SK-N-SH (cell line): ENCODE data around the gene STT3A. TPM values are rescaled to one million over a fixed set of nuclear protein-coding genes. Genes with fewer than 3 reads are reported as not detected.

Experiments
- EP300 ChIP-seq, 2 experiments: IDR thresholded peaks; 2 replicates each; pipeline versions ENCODE4 v1.4.0 to v1.6.1; 2012; ENCODE audit warnings: borderline replicate concordance in 1 of 2, low read depth in 1 of 2, low read length in 1 of 2
- EZH2phosphoT487 ChIP-seq: fragments of 200-600 bp; sonication (generic); IDR thresholded peaks from 2 replicates; pipeline ENCODE4 v1.6.1; 2017; ENCODE audit warnings: low read depth, mixed run types, mild to moderate bottlenecking, antibody characterized with exemption, moderate library complexity, borderline replicate concordance
- FOXM1 ChIP-seq: IDR thresholded peaks from 2 replicates; pipeline ENCODE4 v1.4.0; 2012; ENCODE audit warnings: low read depth, mild to moderate bottlenecking
- GABPA ChIP-seq: IDR thresholded peaks from 2 replicates; pipeline ENCODE4 v1.4.0; 2012; ENCODE audit warnings: low read depth, mild to moderate bottlenecking
- GATA2 ChIP-seq: sonication (generic); formaldehyde crosslinking; IDR thresholded peaks from 2 replicates; pipeline ENCODE4 v1.5.0; 2020; ENCODE audit warnings: mild to moderate bottlenecking, missing genetic modification reagents
- IRF3 ChIP-seq: fragments of 150-350 bp; IDR thresholded peaks from 2 replicates; pipeline ENCODE4 v1.6.1; 2016; ENCODE audit warnings: mild to moderate bottlenecking, low read depth, low read length
- NRF1 ChIP-seq: IDR thresholded peaks from 2 replicates; pipeline ENCODE4 v1.6.1; 2012; ENCODE audit warnings: low read depth, mild to moderate bottlenecking, low read length
- PBX3 ChIP-seq: IDR thresholded peaks from 2 replicates; pipeline ENCODE4; 2012
- POLR2AphosphoS5 ChIP-seq: IDR thresholded peaks from 2 replicates; pipeline ENCODE4 v1.6.1; 2012; ENCODE audit warnings: low read depth, low read length
- RCOR1 ChIP-seq: fragments of 150-350 bp; IDR thresholded peaks from 2 replicates; pipeline ENCODE4 v1.6.1; 2017; ENCODE audit warnings: antibody characterized with exemption, low read length
- REST ChIP-seq: IDR thresholded peaks from 2 replicates; pipeline ENCODE4 v1.6.1; 2012; ENCODE audit warnings: mild to moderate bottlenecking, low read depth, low read length, moderate library complexity
- RXRA ChIP-seq: IDR thresholded peaks from 2 replicates; pipeline ENCODE4 v1.4.0; 2012; ENCODE audit warnings: low read depth, mild to moderate bottlenecking, borderline replicate concordance
- SIN3A ChIP-seq: IDR thresholded peaks from 2 replicates; pipeline ENCODE4 v1.6.1; 2012; ENCODE audit warnings: low read depth, mild to moderate bottlenecking, low read length, moderate library complexity, borderline replicate concordance
- USF1 ChIP-seq: IDR thresholded peaks from 2 replicates; pipeline ENCODE4 v1.4.0; 2012; ENCODE audit warnings: low read depth, borderline replicate concordance
- USF2 ChIP-seq: fragments of 150-350 bp; IDR thresholded peaks from 2 replicates; pipeline ENCODE4 v1.6.1; 2017; ENCODE audit warnings: antibody characterized with exemption, low read length, low read depth, borderline replicate concordance
- polyA plus RNA-seq, 3 experiments: library from polyadenylated mRNA; depleted of rRNA; stranded (reverse); fragments of >200 nt; gene quantifications; 2 replicates each; pipeline ENCODE4 v1.2.3, GENCODE V29; 2012

Gene STT3A
- polyA plus RNA-seq, 1 of the 3 experiments (the other 2 are of a cell fraction) = 101 TPM

- no peak for TF ChIP-seq USF2
- no peak; the same call in 1 of the 2 replicates for TF ChIP-seq FOXM1
- TF ChIP-seq PBX3 = peak; percentile 2; the same call in 1 of the 2 replicates
- peak; percentile 55; the same call in 1 of the 2 replicates for TF ChIP-seq USF1
- peak; percentile 35; the same call in 1 of the 2 replicates for TF ChIP-seq GABPA
- TF ChIP-seq EP300 (IDR thresholded peaks at IDR 0.05; ENCODE audit: borderline replicate concordance in 1 of 2, low read depth in 1 of 2, low read length in 1 of 2) = no peak
- TF ChIP-seq GATA2 (CRISPR knock-in tag) = no peak
- no peak for TF ChIP-seq RXRA
- no peak for TF ChIP-seq RCOR1
- TF ChIP-seq POLR2AphosphoS5 = peak; percentile 92
- no peak for TF ChIP-seq EZH2phosphoT487
- TF ChIP-seq IRF3 = no peak
- TF ChIP-seq REST = no peak; the same call in 1 of the 2 replicates
- TF ChIP-seq NRF1 = peak; percentile 27; the same call in 1 of the 2 replicates
- TF ChIP-seq SIN3A = peak; percentile 17; the same call in 1 of the 2 replicates
Measured at GRCh38 chr11:125625630-125626287, 33.1 kb downstream of the STT3A start (continued).
